Common myeloid progenitor, CD34-positive (primary cell): ENCODE measurements around the gene RNF169.

Source experiments
- CTCF ChIA-PET: fragments of 350-600 bp; sonication (Branson Sonifier 250); formaldehyde crosslinking; loops from one replicate; lab custom pipeline; 2021; ENCODE audit warnings: antibody characterized with exemption; lab: Charles Lee
- POLR2A ChIA-PET: fragments of 350-600 bp; sonication (Branson Sonifier 250); formaldehyde crosslinking; loops from one replicate; lab custom pipeline; 2021; ENCODE audit warnings: antibody characterized with exemption; lab: Charles Lee
- DNase-seq, 3 donors: peaks; one replicate each; pipeline versions ENCODE4 v3.0.0 to v3.0.0-alpha.2; 2013
- H3K27ac ChIP-seq, 2 experiments: 1 replicate in 1 of 2; 2 replicates in 1 of 2; pipeline ENCODE4 v1.7.0; 2013; ENCODE audit warnings: inconsistent platforms in 2 of 2, low read length in 2 of 2, mild to moderate bottlenecking in 2 of 2, low read depth in 1 of 2, moderate library complexity in 1 of 2; ENCODE audit not compliant: severe bottlenecking in 2 of 2, insufficient read depth in 1 of 2, poor library complexity in 1 of 2
- H3K27me3 ChIP-seq, 5 experiments: replicated peaks in 2 of 5; 1 replicate in 3 of 5; 2 replicates in 2 of 5; pipeline versions ENCODE4 v1.6.1 to v1.7.0; 2013; ENCODE audit warnings: low read length in 4 of 5, mild to moderate bottlenecking in 2 of 5, moderate library complexity in 2 of 5, inconsistent platforms in 1 of 5; ENCODE audit not compliant: insufficient read depth in 5 of 5, control insufficient read depth in 4 of 5
- H3K36me3 ChIP-seq, 4 experiments: 1 replicate in 2 of 4; 2 replicates in 2 of 4; pipeline versions ENCODE4 v1.6.1 to v1.7.0; 2013; ENCODE audit warnings: low read length in 3 of 4, control low read depth in 1 of 4, mild to moderate bottlenecking in 1 of 4; ENCODE audit not compliant: control insufficient read depth in 4 of 4, insufficient read depth in 4 of 4
- H3K4me1 ChIP-seq, 4 experiments: 1 replicate in 3 of 4; 2 replicates in 1 of 4; pipeline versions ENCODE4 v1.6.1 to v1.7.1; 2013; ENCODE audit warnings: low read length in 3 of 4, mild to moderate bottlenecking in 3 of 4, control low read depth in 1 of 4, inconsistent platforms in 1 of 4, moderate library complexity in 1 of 4; ENCODE audit not compliant: control insufficient read depth in 4 of 4, insufficient read depth in 4 of 4; ENCODE audit errors: control extremely low read depth in 1 of 4
- H3K4me3 ChIP-seq, 7 experiments: 1 replicate in 4 of 7; 2 replicates in 3 of 7; pipeline versions ENCODE4 v1.5.1 to v1.7.0; 2013; ENCODE audit warnings: mild to moderate bottlenecking in 7 of 7, low read length in 6 of 7, moderate library complexity in 6 of 7, inconsistent platforms in 2 of 7, low read depth in 2 of 7, control low read depth in 1 of 7; ENCODE audit not compliant: insufficient read depth in 4 of 7, control insufficient read depth in 1 of 7; ENCODE audit errors: extremely low read depth in 1 of 7
- H3K9me3 ChIP-seq, 5 experiments: 1 replicate in 4 of 5; 2 replicates in 1 of 5; pipeline versions ENCODE4 v1.6.1 to v1.7.1; 2013; ENCODE audit warnings: low read length in 4 of 5, mild to moderate bottlenecking in 2 of 5, inconsistent platforms in 1 of 5, low read depth in 1 of 5, moderate library complexity in 1 of 5; ENCODE audit not compliant: control insufficient read depth in 4 of 5, insufficient read depth in 2 of 5; ENCODE audit errors: control extremely low read depth in 1 of 5
- WGBS: methylation state at CpG from one replicate; pipeline ENCODE4 v1.1.5; 2013; ENCODE audit not compliant: insufficient coverage; 5-methylcytosine and 5-hydroxymethylcytosine counted together

RNF169 gene

DNA sequence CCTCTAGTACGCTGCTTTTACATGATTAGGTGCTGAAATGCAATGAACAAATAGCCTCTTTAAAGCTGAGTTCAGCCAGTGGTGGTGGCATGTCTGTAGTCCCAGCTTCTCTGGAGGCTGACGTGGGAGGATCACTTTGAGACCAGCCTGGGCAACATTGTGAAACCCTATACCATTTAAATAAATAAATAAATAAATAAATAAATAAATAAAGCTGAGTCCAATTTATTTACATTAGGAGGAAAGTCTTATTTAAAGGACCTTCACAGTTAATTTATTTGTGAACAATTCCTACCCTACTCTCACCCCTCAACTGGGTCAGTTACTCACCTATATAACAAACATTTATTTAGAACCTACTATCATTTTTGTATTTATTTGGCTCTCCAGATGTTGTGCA is 12.6 kb upstream of the RNF169 start:
- H3K27me3 ChIP-seq, result peaks cover 2 to 42% (median 16%) of the 10 kb centered on the region in 5 experiments
- no peak overlapping the region for H3K4me3 ChIP-seq
- H3K4me1 ChIP-seq, result peaks cover 0 to 6% (median 4%) of the 10 kb centered on the region in 4 experiments
- no peak overlapping the region for H3K27ac ChIP-seq
- no peaks in the 10 kb centered on the region for H3K36me3 ChIP-seq
- ChIA-PET CTCF (interaction anchor here (1.3 kb wide), 1 partner anchor 11 kb away, joined by 3 read pairs; no protein-coding TSS in a partner anchor), POLR2A (no interaction called here)
- WGBS, result 83% methylated on average over 1 of the region's 2 CpGs
- H3K9me3 ChIP-seq, result no peaks in the 10 kb centered on the region
- no peak for DNase-seq

DNA sequence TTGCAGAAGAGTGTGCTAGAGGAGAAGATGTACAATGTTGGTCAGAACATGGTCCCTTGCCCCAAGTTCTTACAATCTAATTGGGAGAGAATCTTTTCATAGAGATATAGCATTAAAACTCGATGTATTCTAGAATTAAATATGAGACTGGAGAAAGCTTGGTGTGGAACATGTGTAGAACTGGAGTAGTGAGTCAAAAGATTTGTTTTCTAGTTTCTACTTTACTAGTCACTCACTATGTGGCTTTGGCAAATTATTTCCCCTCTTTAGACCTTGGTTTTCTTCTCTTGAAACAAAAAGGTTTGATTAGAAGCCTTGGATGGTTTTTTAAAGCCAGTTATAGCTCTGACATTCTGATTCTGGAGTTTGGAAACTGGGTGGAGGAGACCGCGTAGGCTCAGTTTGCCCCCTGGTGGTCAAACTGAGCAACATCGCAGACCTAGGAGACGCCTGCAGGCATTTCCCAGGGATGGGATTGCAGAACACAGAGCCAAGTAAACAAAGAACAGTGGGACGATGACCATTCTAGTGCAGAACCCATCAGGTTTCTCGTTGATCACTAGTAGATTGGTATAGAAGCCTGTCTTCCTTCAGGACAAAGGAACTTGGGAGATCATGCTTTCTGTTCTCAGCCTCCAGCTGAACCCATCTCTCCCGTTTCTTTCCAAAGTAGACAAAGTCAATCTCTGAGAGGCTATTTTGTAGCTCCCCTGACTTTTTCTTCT is 8.9 kb upstream of the RNF169 start:
- POLR2A ChIA-PET, result no interaction called here
- 32% methylated on average over 7 of the region's 8 CpGs for WGBS
- H3K27me3 ChIP-seq, result peaks cover 0 to 8% (median 0%) of the 10 kb centered on the region in 5 experiments
- DNase-seq, result peak; percentile 54 to 73 (median 70)
- CTCF ChIA-PET, result interaction anchor here (0.7 to 3.5 kb wide), 10 partner anchors 8 to 492 kb away, joined by 3 to 47 read pairs (median 4); no protein-coding TSS in a partner anchor
- no peaks in the 10 kb centered on the region for H3K9me3 ChIP-seq
- H3K27ac ChIP-seq, result no peak overlapping the region
- H3K4me3 ChIP-seq, result no peak overlapping the region
- no peaks in the 10 kb centered on the region for H3K36me3 ChIP-seq
- H3K4me1 ChIP-seq, result no peaks in the 10 kb centered on the region

DNA sequence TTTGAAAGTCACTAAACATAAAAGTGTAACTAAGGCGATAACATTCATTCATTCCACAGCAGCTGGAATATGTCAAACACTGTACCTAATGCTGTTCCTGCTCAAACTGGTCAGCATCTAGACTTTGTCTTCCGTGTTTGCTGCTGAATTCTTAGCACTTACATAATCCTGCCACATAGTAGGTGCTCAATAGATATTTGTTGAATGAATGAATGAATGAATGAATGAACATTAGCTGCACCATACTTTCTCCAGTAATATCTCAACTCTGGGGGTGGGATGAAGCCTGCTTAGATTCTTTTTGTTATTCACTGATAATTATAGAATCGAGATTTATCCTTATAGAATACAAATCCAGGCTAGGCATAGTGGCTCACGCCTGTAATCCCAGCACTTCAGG is 6.6 kb upstream of the RNF169 start:
- CTCF ChIA-PET, result interaction anchor here (0.7 to 1.6 kb wide), 2 partner anchors 9 to 192 kb away, joined by 3 to 6 read pairs; no protein-coding TSS in a partner anchor
- Histone ChIP-seq H3K36me3 (no peaks in the 10 kb centered on the region), H3K9me3 (no peaks in the 10 kb centered on the region), H3K27ac (no peak overlapping the region), H3K27me3 (no peaks in the 10 kb centered on the region), H3K4me1 (no peaks in the 10 kb centered on the region), H3K4me3 (no peak overlapping the region)
- POLR2A ChIA-PET, result no interaction called here
- DNase-seq, result no peak
- 100% methylated on average over 1 of the region's 4 CpGs for WGBS

DNA sequence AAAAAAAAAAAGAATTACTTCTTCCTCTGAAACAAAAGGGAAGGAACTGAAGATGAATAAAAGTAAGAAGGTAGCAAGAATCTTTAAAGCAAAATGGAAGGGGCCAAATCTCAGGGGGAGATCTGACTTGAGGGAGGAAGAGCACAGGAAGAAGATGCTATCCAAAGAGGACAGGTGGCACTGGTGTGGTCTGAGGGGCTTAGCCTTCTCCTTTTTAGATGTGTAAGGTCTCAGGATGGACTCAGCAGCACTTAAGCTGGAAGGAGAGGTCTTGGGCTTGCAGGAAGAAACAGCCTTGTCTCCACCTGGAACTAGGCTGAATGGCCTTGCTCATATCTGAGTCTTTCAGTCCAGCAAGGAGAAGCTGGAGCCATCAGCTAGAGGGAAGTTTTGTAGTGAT is 5.0 kb upstream of the RNF169 start:
- no peaks in the 10 kb centered on the region for H3K36me3 ChIP-seq
- no peak overlapping the region for H3K4me3 ChIP-seq
- no peaks in the 10 kb centered on the region for H3K9me3 ChIP-seq
- H3K4me1 ChIP-seq, result peaks cover 0 to 11% (median 7%) of the 10 kb centered on the region in 4 experiments
- no peaks in the 10 kb centered on the region for H3K27me3 ChIP-seq
- ChIA-PET POLR2A (no interaction called here), CTCF (interaction anchor here (1.1 to 1.8 kb wide), 2 partner anchors 17 to 24 kb away, joined by 3 to 7 read pairs; no protein-coding TSS in a partner anchor)
- no peak overlapping the region for H3K27ac ChIP-seq
- no peak for DNase-seq

DNA sequence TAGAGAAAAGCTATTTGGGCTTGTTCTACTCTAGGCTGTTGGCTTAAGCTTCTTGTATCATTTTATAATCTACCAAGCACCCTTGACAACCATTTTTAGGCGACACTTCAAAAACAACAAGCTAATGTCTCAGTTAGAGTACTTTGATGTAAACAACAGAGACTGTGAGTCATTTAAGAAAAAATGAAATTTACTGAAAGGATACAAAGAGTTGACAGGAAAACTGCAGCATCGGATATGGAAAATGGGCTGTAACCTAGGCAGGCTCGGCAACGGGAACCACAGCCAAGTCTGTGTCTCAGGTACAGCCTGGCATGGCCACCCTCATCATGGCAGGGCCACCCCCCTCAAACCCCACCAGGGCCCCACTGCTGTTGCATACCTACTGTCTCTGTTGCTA is 4.4 kb upstream of the RNF169 start:
- Histone ChIP-seq H3K9me3 (no peaks in the 10 kb centered on the region), H3K36me3 (no peaks in the 10 kb centered on the region), H3K4me1 (peaks cover 0 to 12% (median 9%) of the 10 kb centered on the region in 4 experiments), H3K27ac (no peak overlapping the region), H3K27me3 (no peaks in the 10 kb centered on the region), H3K4me3 (no peak overlapping the region)
- DNase-seq, result no peak
- WGBS, result 96% methylated on average over 3 of the region's 4 CpGs
- CTCF ChIA-PET, result interaction anchor here (1.1 to 1.8 kb wide), 2 partner anchors 17 to 23 kb away, joined by 3 to 7 read pairs; no protein-coding TSS in a partner anchor
- POLR2A ChIA-PET, result no interaction called here

DNA sequence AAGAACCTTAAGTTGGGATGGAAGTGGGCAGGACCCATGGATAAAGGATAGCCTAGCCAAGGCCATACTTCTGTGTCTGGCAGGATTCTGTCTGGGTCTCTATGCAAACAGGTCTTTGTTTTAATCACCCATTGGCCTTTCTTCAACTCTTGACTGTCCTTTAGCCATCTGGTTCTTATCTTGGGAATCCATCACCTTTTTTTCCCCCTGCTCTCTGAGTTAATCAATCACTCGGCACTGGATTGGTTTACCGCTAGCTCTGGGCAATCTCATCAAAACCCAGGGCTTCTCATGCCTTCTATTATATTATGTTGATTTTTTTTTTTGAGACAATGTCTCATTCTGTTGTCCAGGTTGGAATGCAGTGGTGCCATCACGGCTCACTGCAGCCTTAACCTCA is 1.8 kb upstream of the RNF169 start:
- peaks cover 5 to 27% (median 23%) of the 10 kb centered on the region in 4 experiments for H3K4me1 ChIP-seq
- no peaks in the 10 kb centered on the region for H3K36me3 ChIP-seq
- no peaks in the 10 kb centered on the region for H3K9me3 ChIP-seq
- DNase-seq, result no peak
- POLR2A ChIA-PET, result no interaction called here
- H3K4me3 ChIP-seq, result no peak overlapping the region
- CTCF ChIA-PET, result interaction anchor here (0.8 to 1.0 kb wide), 2 partner anchors 10 to 21 kb away, joined by 3 to 4 read pairs; no protein-coding TSS in a partner anchor
- WGBS, result 100% methylated on average over 2 of the region's 3 CpGs
- no peaks in the 10 kb centered on the region for H3K27me3 ChIP-seq
- H3K27ac ChIP-seq, result no peak overlapping the region
